A673 (cell line): ENCODE measurements around the gene FILIP1.

Source experiments
- CTCF ChIP-seq: fragments of 300-800, 200-600 bp; sonication (generic); conservative IDR thresholded peaks from 2 replicates; pipeline ENCODE4 v1.5.1; 2017; ENCODE audit warnings: low read depth, mild to moderate bottlenecking, antibody characterized with exemption, low read length, moderate library complexity, mixed read lengths
- EZH2 ChIP-seq: fragments of 200-600 bp; sonication (generic); IDR thresholded peaks from 2 replicates; pipeline ENCODE4 v1.6.1; 2017; ENCODE audit warnings: borderline replicate concordance, low read depth, mild to moderate bottlenecking, mixed read lengths, antibody characterized with exemption, low read length; ENCODE audit not compliant: poor library complexity, severe bottlenecking

GRCh38 chr6:75531174-75531573, 37.6 kb upstream of the FILIP1 start:
- TF ChIP-seq CTCF (no peak), EZH2 (no peak)
